ENCODE results near the gene PTPRT.

Gene PTPRT

GRCh38 chr20:43191143-43191542, 1.4 kb upstream of the PTPRT start:
- H3K23ac ChIP-seq (ENCODE audit: low read length), result no peak overlapping the region
- H3K27ac ChIP-seq (ENCODE audit: low read depth, low read length), result no peak overlapping the region
- H2BK120ac ChIP-seq (ENCODE audit: low read depth, low read length), result no peak overlapping the region
- H3K79me1 ChIP-seq (ENCODE audit: low read length), result no peaks in the 10 kb centered on the region
- WGBS (ENCODE audit: extremely low coverage, insufficient coverage, low lambda C conversion rate), result no CpG with 5 or more reads among the region's 5 CpGs
- H2BK5ac ChIP-seq (ENCODE audit: low read length), result no peak overlapping the region
- no peak overlapping the region for H2BK15ac ChIP-seq (replicated peaks; ENCODE audit: low read depth)
- no peak overlapping the region for H3K9ac ChIP-seq (ENCODE audit: low read length)
- H4K8ac ChIP-seq (ENCODE audit: low read depth, low read length), result no peak overlapping the region
- H3K27me3 ChIP-seq (ENCODE audit: insufficient read depth, low read length, poor library complexity), result peaks cover 23% of the 10 kb centered on the region
- no peak overlapping the region for H3K56ac ChIP-seq (ENCODE audit: low read length)
- no peak overlapping the region for H3K4ac ChIP-seq (ENCODE audit: low read depth, low read length)
- DNase-seq, result peak; percentile 21
- no peak overlapping the region for H3K18ac ChIP-seq (ENCODE audit: low read length)
- H3K36me3 ChIP-seq (ENCODE audit: control insufficient read depth, insufficient read depth, low read length), result no peaks in the 10 kb centered on the region
- no peaks in the 10 kb centered on the region for H3K79me2 ChIP-seq (ENCODE audit: control insufficient read depth, insufficient read depth, low read length)
- H4K5ac ChIP-seq (ENCODE audit: low read length), result no peak overlapping the region
- no peak overlapping the region for H2AK5ac ChIP-seq (ENCODE audit: low read length)
- peaks cover 3% of the 10 kb centered on the region for H3K4me1 ChIP-seq (ENCODE audit: control insufficient read depth, low read depth, low read length)
- H3K4me3 ChIP-seq (ENCODE audit: low read length), result no peak overlapping the region
- H3K4me2 ChIP-seq (ENCODE audit: low read length), result no peak overlapping the region

- H3K4me3 ChIP-seq (ENCODE audit: low read length), result no peak overlapping the region
Measured at GRCh38 chr20:43190332-43190953, 737 bp upstream of the PTPRT start.

GRCh38 chr20:43188861-43189553, 699 bp downstream of the PTPRT start:
- no peak overlapping the region for H4K5ac ChIP-seq (ENCODE audit: low read length)
- H2AK5ac ChIP-seq (ENCODE audit: low read length), result no peak overlapping the region
- no peak overlapping the region for H2BK120ac ChIP-seq (ENCODE audit: low read depth, low read length)
- no peak overlapping the region for H2BK5ac ChIP-seq (ENCODE audit: low read length)
- no peaks in the 10 kb centered on the region for H3K36me3 ChIP-seq (ENCODE audit: control insufficient read depth, insufficient read depth, low read length)
- WGBS (ENCODE audit: extremely low coverage, insufficient coverage, low lambda C conversion rate), result no CpG with 5 or more reads among the region's 64 CpGs
- H3K79me2 ChIP-seq (ENCODE audit: control insufficient read depth, insufficient read depth, low read length), result no peaks in the 10 kb centered on the region
- no peaks in the 10 kb centered on the region for H3K79me1 ChIP-seq (ENCODE audit: low read length)
- H3K9ac ChIP-seq (ENCODE audit: low read length), result no peak overlapping the region
- H3K4me3 ChIP-seq (ENCODE audit: low read length), result peak overlapping the region; percentile 8
- no peak overlapping the region for H4K8ac ChIP-seq (ENCODE audit: low read depth, low read length)
- no peak overlapping the region for H3K27ac ChIP-seq (ENCODE audit: low read depth, low read length)
- H3K18ac ChIP-seq (ENCODE audit: low read length), result no peak overlapping the region
- peaks cover 23% of the 10 kb centered on the region for H3K27me3 ChIP-seq (ENCODE audit: insufficient read depth, low read length, poor library complexity)
- H3K4ac ChIP-seq (ENCODE audit: low read depth, low read length), result no peak overlapping the region
- H3K4me1 ChIP-seq (ENCODE audit: control insufficient read depth, low read depth, low read length), result peaks cover 3% of the 10 kb centered on the region
- peak overlapping the region; percentile 25 for H3K56ac ChIP-seq (ENCODE audit: low read length)
- DNase-seq, result peak; percentile 27
- H3K23ac ChIP-seq (ENCODE audit: low read length), result no peak overlapping the region
- no peak overlapping the region for H2BK15ac ChIP-seq (replicated peaks; ENCODE audit: low read depth)
- peak overlapping the region; percentile 42 for H3K4me2 ChIP-seq (ENCODE audit: low read length)

More at GRCh38 chr20:43190332-43190953, 737 bp upstream of the PTPRT start:
- no CpG with 5 or more reads among the region's 24 CpGs for WGBS (ENCODE audit: extremely low coverage, insufficient coverage, low lambda C conversion rate)
- H3K4ac ChIP-seq (ENCODE audit: low read depth, low read length), result no peak overlapping the region
- H3K9ac ChIP-seq (ENCODE audit: low read length), result no peak overlapping the region
- no peak overlapping the region for H2BK120ac ChIP-seq (ENCODE audit: low read depth, low read length)
- no peak overlapping the region for H4K5ac ChIP-seq (ENCODE audit: low read length)
- no peak overlapping the region for H3K23ac ChIP-seq (ENCODE audit: low read length)
- no peaks in the 10 kb centered on the region for H3K79me2 ChIP-seq (ENCODE audit: control insufficient read depth, insufficient read depth, low read length)
- H4K8ac ChIP-seq (ENCODE audit: low read depth, low read length), result no peak overlapping the region
- H3K36me3 ChIP-seq (ENCODE audit: control insufficient read depth, insufficient read depth, low read length), result no peaks in the 10 kb centered on the region
- H2BK15ac ChIP-seq (replicated peaks; ENCODE audit: low read depth), result no peak overlapping the region
- H3K56ac ChIP-seq (ENCODE audit: low read length), result no peak overlapping the region
- no peak overlapping the region for H3K4me2 ChIP-seq (ENCODE audit: low read length)
- H3K4me1 ChIP-seq (ENCODE audit: control insufficient read depth, low read depth, low read length), result peaks cover 3% of the 10 kb centered on the region
- H2AK5ac ChIP-seq (ENCODE audit: low read length), result no peak overlapping the region
- DNase-seq, result peak; percentile 6
- H3K18ac ChIP-seq (ENCODE audit: low read length), result no peak overlapping the region
- H3K27me3 ChIP-seq (ENCODE audit: insufficient read depth, low read length, poor library complexity), result peaks cover 23% of the 10 kb centered on the region
- no peak overlapping the region for H2BK5ac ChIP-seq (ENCODE audit: low read length)
- no peak overlapping the region for H3K27ac ChIP-seq (ENCODE audit: low read depth, low read length)
- no peaks in the 10 kb centered on the region for H3K79me1 ChIP-seq (ENCODE audit: low read length)

- no peaks in the 10 kb centered on the region for H3K79me2 ChIP-seq (ENCODE audit: control insufficient read depth, insufficient read depth, low read length)
- H2AK5ac ChIP-seq (ENCODE audit: low read length), result no peak overlapping the region
- H3K4me3 ChIP-seq (ENCODE audit: low read length), result no peak overlapping the region
- H2BK5ac ChIP-seq (ENCODE audit: low read length), result no peak overlapping the region
- no peak overlapping the region for H3K9ac ChIP-seq (ENCODE audit: low read length)
- H3K4ac ChIP-seq (ENCODE audit: low read depth, low read length), result no peak overlapping the region
- no peak overlapping the region for H3K4me2 ChIP-seq (ENCODE audit: low read length)
- H4K5ac ChIP-seq (ENCODE audit: low read length), result no peak overlapping the region
- H2BK15ac ChIP-seq (replicated peaks; ENCODE audit: low read depth), result no peak overlapping the region
- peaks cover 23% of the 10 kb centered on the region for H3K27me3 ChIP-seq (ENCODE audit: insufficient read depth, low read length, poor library complexity)
- H3K18ac ChIP-seq (ENCODE audit: low read length), result no peak overlapping the region
- H2BK120ac ChIP-seq (ENCODE audit: low read depth, low read length), result no peak overlapping the region
- H4K8ac ChIP-seq (ENCODE audit: low read depth, low read length), result no peak overlapping the region
- H3K27ac ChIP-seq (ENCODE audit: low read depth, low read length), result no peak overlapping the region
- H3K79me1 ChIP-seq (ENCODE audit: low read length), result no peaks in the 10 kb centered on the region
- WGBS (ENCODE audit: extremely low coverage, insufficient coverage, low lambda C conversion rate), result no CpG with 5 or more reads among the region's 16 CpGs
- H3K23ac ChIP-seq (ENCODE audit: low read length), result no peak overlapping the region
- no peaks in the 10 kb centered on the region for H3K36me3 ChIP-seq (ENCODE audit: control insufficient read depth, insufficient read depth, low read length)
- peak; percentile 28 for DNase-seq
- H3K56ac ChIP-seq (ENCODE audit: low read length), result no peak overlapping the region
- peaks cover 3% of the 10 kb centered on the region for H3K4me1 ChIP-seq (ENCODE audit: control insufficient read depth, low read depth, low read length)
Measured at GRCh38 chr20:43188234-43188653, 1.5 kb downstream of the PTPRT start.

- no peak overlapping the region for H3K9ac ChIP-seq (ENCODE audit: low read length)
- peak; percentile 52 for DNase-seq
- peaks cover 3% of the 10 kb centered on the region for H3K4me1 ChIP-seq (ENCODE audit: control insufficient read depth, low read depth, low read length)
- H3K4ac ChIP-seq (ENCODE audit: low read depth, low read length), result no peak overlapping the region
- peaks cover 23% of the 10 kb centered on the region for H3K27me3 ChIP-seq (ENCODE audit: insufficient read depth, low read length, poor library complexity)
- H2AK5ac ChIP-seq (ENCODE audit: low read length), result no peak overlapping the region
- H3K4me2 ChIP-seq (ENCODE audit: low read length), result no peak overlapping the region
- no peaks in the 10 kb centered on the region for H3K79me1 ChIP-seq (ENCODE audit: low read length)
- H3K27ac ChIP-seq (ENCODE audit: low read depth, low read length), result no peak overlapping the region
- H3K4me3 ChIP-seq (ENCODE audit: low read length), result no peak overlapping the region
- H3K18ac ChIP-seq (ENCODE audit: low read length), result no peak overlapping the region
- no CpG with 5 or more reads among the region's 24 CpGs for WGBS (ENCODE audit: extremely low coverage, insufficient coverage, low lambda C conversion rate)
- H3K56ac ChIP-seq (ENCODE audit: low read length), result no peak overlapping the region
- H3K36me3 ChIP-seq (ENCODE audit: control insufficient read depth, insufficient read depth, low read length), result no peaks in the 10 kb centered on the region
- no peak overlapping the region for H4K8ac ChIP-seq (ENCODE audit: low read depth, low read length)
- no peak overlapping the region for H2BK15ac ChIP-seq (replicated peaks; ENCODE audit: low read depth)
- no peaks in the 10 kb centered on the region for H3K79me2 ChIP-seq (ENCODE audit: control insufficient read depth, insufficient read depth, low read length)
- no peak overlapping the region for H4K5ac ChIP-seq (ENCODE audit: low read length)
- H2BK120ac ChIP-seq (ENCODE audit: low read depth, low read length), result no peak overlapping the region
- no peak overlapping the region for H2BK5ac ChIP-seq (ENCODE audit: low read length)
- no peak overlapping the region for H3K23ac ChIP-seq (ENCODE audit: low read length)
Measured at GRCh38 chr20:43187476-43188233, 2.1 kb downstream of the PTPRT start.

Data from mesendoderm (in vitro differentiated cells).